GM18868 (cell line): Measurements from ENCODE around the gene KLF6.
A peak's percentile ranks its signal among the peaks of the same experiment; 100 is the strongest.

Experiments used
- ATAC-seq: cut with Tn5 transposase; IDR thresholded peaks from one replicate; pipeline ENCODE4 v1.9.1; 2021; ENCODE audit warnings: mild to moderate bottlenecking, moderate library complexity; ENCODE audit not compliant: unreplicated experiment

Gene KLF6

GRCh38 chr10:3757638-3758490, 27.1 kb downstream of the KLF6 start:
- peak; percentile 81 for ATAC-seq

DNA sequence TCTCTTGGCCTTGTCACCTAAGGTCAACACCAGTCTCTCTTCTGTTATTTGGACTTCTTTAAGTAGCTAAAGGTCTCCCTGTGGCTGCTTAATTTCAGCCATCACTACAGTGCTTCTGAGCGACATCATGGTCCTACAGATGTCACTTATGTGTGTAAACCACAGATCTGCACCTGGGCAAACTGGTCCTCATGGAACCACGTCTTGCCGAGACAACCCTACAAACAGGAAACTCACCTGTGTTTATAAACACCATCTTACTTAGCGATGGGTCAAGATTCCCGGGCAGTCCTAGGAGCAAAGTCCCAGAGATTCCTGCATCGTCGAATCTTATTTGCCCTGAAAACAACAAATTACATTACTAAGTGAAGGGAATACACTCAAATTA, 27.8 kb downstream of the KLF6 start:
- ATAC-seq, result no peak

DNA sequence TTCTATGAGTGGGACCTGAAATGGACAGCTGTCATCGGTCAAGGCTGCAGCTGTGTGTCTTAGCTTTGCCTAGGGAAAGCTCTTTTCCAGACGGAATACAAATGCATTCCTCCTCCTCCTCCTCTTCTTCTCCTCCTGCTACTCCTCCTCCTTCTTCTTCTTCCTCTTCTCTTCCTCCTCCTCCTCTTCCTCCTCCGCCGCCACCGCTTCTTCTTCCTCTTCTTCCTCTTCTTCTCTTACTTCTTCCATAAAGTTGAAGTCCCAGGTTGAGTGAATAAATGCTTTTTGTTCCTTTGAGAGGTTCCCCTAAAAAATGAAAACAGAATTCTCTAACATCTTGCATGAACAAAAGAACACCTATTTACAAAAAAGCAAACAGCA, 28.7 kb downstream of the KLF6 start:
- ATAC-seq, result no peak

DNA sequence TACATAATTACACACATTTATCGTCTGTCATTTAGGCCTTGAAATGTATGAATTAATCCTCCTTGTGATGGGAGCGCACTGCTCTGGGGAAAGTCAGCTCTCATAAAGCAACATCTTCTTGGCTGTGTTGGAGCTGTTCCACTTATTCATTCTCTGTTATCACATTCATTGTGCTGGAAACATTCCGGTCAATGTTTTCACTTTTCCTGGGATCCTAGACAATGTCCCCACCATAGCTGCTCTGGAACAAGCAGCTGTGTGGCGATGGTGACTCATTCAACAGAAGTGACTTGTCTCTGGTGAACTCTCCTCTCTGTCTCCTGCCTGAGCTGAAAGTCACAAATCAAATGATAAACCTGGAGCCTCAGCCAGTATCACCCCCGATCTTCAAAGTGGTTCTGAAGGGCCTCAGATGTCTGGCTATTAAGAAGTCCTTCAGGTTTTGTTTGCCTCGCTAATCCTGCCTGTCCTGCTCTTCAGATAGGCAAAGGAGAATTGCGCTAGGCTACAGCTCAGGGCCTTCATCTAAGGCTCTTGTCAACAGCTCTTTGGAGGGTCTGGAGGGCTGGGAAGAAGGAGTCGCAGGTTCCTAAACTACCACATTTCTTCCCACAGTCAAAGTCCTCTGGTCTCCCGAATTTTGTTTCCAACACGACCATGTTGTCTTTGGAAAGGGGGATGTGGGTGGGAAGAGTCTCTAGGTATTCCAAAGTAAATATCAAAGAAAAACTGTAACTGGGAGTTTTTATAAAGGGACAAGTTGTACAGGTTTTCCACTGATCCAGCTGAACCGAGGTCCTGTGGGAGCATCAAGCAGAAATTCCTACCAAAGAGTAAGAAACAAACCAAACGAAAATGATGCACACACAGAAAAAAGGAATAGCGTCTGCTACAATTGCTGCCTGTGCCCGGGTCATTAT, 29.3 kb downstream of the KLF6 start:
- ATAC-seq, result no peak

- no peak for ATAC-seq
Measured at GRCh38 chr10:3754727-3755439, 30.1 kb downstream of the KLF6 start.

GRCh38 chr10:3750854-3751253, 34.2 kb downstream of the KLF6 start:
- ATAC-seq, result no peak

DNA sequence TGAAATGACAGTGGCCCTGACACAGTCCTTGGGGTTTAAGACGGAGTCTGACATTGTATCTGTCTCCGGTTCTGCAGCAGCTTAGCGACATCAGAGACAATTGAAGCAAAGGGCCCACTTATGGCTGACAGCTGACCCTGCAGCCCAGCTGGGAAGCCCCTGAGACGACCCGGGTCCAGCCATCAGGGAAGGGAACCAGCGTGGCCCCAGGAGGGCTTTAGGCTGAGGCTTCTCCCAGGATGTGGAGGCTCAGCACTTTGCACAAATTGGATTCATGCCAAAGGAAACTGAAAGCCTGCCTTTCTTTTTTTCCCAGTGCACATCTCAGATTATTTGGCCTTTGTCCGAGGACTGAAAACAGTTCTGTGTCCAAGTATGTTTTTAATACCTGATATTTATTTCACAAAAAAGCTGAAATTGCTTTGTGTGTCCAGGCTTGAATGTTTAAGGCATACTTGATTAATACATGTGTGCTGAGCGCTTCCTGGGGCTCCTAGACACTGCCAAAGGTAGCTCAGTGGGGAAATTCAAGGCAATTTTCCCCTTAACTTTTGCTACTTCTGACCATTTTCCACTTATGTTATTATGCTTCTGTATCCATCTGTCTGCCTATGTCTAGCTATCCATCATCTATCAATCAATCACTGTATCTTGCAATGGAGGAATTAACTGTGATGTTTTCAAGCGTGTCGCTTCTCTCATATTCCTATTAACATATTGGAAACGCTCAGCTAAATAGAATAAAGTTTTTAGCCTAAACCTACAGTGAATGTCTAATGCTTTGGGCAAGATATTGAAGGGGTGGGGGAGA, 34.8 kb downstream of the KLF6 start:
- ATAC-seq, result peak; percentile 63

GRCh38 chr10:3749600-3749999, 35.4 kb downstream of the KLF6 start:
- peak; percentile 61 for ATAC-seq

GRCh38 chr10:3749011-3749410, 36.0 kb downstream of the KLF6 start:
- no peak for ATAC-seq

- no peak for ATAC-seq
Measured at GRCh38 chr10:3748484-3748883, 36.5 kb downstream of the KLF6 start.

- ATAC-seq, result no peak
Measured at GRCh38 chr10:3747984-3748383, 37.0 kb downstream of the KLF6 start.

GRCh38 chr10:3747248-3747960, 37.6 kb downstream of the KLF6 start:
- no peak for ATAC-seq

GRCh38 chr10:3746634-3747033, 38.4 kb downstream of the KLF6 start:
- ATAC-seq, result no peak

DNA sequence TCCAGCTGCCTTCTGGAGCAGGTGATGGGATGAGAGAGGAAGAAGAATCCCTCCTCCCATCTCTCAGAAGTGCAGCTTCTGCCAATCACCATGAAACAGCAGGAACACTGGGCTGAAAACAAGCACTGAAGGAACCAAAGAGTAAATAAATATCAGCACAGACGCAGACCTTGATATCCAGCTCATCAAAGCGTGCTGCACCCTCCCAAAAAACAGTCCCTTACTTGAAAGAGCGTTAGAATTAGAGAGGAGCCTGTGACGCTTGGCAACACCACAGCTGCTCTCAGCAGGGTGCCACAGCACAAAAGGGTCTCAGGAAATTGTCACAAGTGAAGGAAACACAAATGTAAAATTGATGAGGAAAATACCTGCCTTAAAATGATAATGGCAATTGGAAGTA, 39.5 kb downstream of the KLF6 start:
- ATAC-seq, result no peak

DNA sequence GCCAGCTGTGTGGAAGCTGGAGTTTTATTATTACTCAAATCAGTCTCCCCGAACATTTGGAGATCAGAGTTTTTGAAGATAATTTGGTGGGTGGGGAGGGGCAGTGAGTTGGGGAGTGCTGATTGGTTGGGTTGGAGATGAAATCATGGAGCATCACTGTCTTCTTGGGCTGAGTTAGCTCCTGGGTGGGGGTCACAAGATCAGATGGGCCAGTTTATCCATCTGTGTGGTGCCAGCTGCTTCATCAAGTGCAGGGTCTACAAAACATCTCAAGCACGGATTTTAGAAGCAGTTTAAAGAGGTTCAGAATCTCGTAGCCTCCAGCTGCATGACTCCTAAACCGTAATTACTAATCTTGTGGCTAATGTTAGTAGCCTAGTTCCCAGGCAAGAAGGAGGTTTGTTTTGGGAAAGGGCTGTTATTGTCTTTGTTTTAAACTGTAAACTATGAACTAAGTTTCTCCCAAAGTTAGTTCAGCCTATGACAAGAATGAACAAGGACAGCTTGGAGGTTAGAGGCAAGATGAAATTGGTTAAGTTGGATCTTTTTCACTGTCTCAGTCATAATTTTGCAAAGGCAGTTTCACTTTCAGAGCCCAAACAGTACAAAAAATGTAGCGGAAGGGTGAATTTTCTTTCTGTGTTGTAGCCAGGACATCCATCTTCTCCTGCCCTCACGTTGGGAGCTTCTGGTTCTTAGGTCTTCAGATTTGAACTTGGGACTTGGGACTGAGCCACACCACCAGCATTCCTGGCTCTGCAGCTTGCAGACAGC, 43.1 kb downstream of the KLF6 start:
- no peak for ATAC-seq

DNA sequence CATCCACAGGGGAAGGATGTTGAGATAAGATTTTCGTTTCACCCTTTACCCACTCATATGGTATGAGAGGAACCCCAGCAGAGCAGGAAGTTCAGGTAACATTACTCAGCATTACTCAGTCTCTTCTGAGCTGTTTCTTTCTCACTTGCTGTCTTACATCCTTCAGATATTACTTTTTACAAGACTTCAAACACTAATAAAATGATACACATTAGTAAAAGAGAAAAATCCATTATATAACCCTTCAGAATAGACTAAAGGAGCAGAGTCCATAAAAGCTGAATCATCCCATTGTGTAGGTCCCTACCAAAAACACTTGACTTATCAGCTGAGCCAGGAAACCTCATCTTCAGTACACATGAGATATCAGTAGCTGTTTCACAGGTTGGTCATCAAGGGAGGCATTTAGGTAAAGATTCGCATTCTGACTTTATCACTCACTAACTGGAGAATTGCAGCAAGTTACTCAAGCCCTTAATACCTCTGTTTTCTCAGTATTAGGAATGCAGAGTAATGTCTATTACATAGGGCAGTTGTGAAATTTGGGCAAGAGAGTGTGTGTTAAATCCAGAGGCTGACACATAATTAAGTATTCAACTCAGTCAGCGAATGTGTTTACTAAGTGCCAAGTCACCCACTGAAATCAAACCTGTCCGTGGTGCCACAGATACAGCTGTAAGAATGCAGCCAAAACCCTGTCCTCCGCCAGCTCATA, 44.7 kb downstream of the KLF6 start:
- ATAC-seq, result peak; percentile 69

- no peak for ATAC-seq
Measured at GRCh38 chr10:3738855-3739350, 46.1 kb downstream of the KLF6 start.

- no peak for ATAC-seq
Measured at GRCh38 chr10:3737864-3738263, 47.1 kb downstream of the KLF6 start.
